HL-60 (cell line): ENCODE measurements around the gene DOCK1.

ENCODE experiments used
- DNase-seq, 2 experiments: peaks; one replicate each; pipeline ENCODE4 v3.0.0-alpha.2; 2010 to 2020; ENCODE audit warnings: low read depth in 1 of 2, low spot score in 1 of 2
- H3K27ac ChIP-seq: fragments of 250-450 bp; sonication (Bioruptor Pico); replicated peaks from 2 replicates; pipeline ENCODE4 v1.5.1; 2020; ENCODE audit warnings: mild to moderate bottlenecking, moderate library complexity
- H3K27me3 ChIP-seq: fragments of 250-450 bp; sonication (Bioruptor Pico); 2 replicates; pipeline ENCODE4 v1.5.1; 2021; ENCODE audit warnings: mild to moderate bottlenecking, moderate library complexity; ENCODE audit not compliant: insufficient read depth, poor library complexity, severe bottlenecking
- H3K4me3 ChIP-seq: replicated peaks from 2 replicates; pipeline ENCODE4 v1.5.1; 2011; ENCODE audit warnings: mild to moderate bottlenecking, control low read depth, low read length; ENCODE audit not compliant: insufficient read depth
- CTCF ChIP-seq: IDR thresholded peaks from one replicate; pipeline ENCODE4 v1.5.1; 2011; ENCODE audit warnings: low read length, control low read depth, inconsistent platforms; ENCODE audit not compliant: insufficient read depth
- GABPA ChIP-seq: IDR thresholded peaks from 2 replicates; pipeline ENCODE4 v1.6.1; 2012; ENCODE audit warnings: low read depth
- POLR2AphosphoS5 ChIP-seq: IDR thresholded peaks from 2 replicates; pipeline ENCODE4 v1.6.1; 2012; ENCODE audit warnings: low read depth
- REST ChIP-seq: IDR thresholded peaks from 2 replicates; pipeline ENCODE4 v1.6.1; 2012; ENCODE audit warnings: low read depth; ENCODE audit not compliant: insufficient replicate concordance
- SPI1 ChIP-seq: IDR thresholded peaks from 2 replicates; pipeline ENCODE4 v1.6.1; 2012; ENCODE audit warnings: low read depth, mild to moderate bottlenecking, borderline replicate concordance

The DOCK1 gene

GRCh38 chr10:127346604-127347003 is 441.4 kb downstream of the DOCK1 start:
- Histone ChIP-seq H3K27ac (no peak overlapping the region), H3K27me3 (no peaks in the 10 kb centered on the region), H3K4me3 (no peak overlapping the region)
- TF ChIP-seq CTCF = no peak
- no peak for TF ChIP-seq SPI1
- no peak for TF ChIP-seq POLR2AphosphoS5
- TF ChIP-seq REST = no peak
- TF ChIP-seq GABPA = no peak
- no peak for DNase-seq

- Histone ChIP-seq H3K4me3 (no peak overlapping the region), H3K27ac (no peak overlapping the region), H3K27me3 (no peaks in the 10 kb centered on the region)
- no peak for DNase-seq
- TF ChIP-seq CTCF = no peak
- TF ChIP-seq GABPA = no peak
- TF ChIP-seq SPI1 = no peak
- TF ChIP-seq POLR2AphosphoS5 = no peak
- TF ChIP-seq REST = no peak
These were observed 442.2 kb downstream of the DOCK1 start for GRCh38 chr10:127347202-127347959.

GRCh38 chr10:127349737-127350136 is 444.5 kb downstream of the DOCK1 start:
- TF ChIP-seq CTCF = no peak
- no peak for TF ChIP-seq POLR2AphosphoS5
- TF ChIP-seq REST = no peak
- no peak for TF ChIP-seq GABPA
- no peak for TF ChIP-seq SPI1
- Histone ChIP-seq H3K4me3 (no peak overlapping the region), H3K27me3 (no peaks in the 10 kb centered on the region), H3K27ac (no peak overlapping the region)
- DNase-seq = no peak
